ENCODE measurements around the gene CDH12.
"Not testable (repeated sequence)": the region's sequence is repeated elsewhere in the genome, so short reads cannot be mapped to it uniquely, and the experiment has no call there.

The CDH12 gene

GRCh38 chr5:22643356-22643755 is 209.8 kb downstream of the CDH12 start:
- no peak for DNase-seq

GRCh38 chr5:22631683-22632082 is 221.5 kb downstream of the CDH12 start:
- no peak for DNase-seq

- DNase-seq = no peak
Measured at GRCh38 chr5:22627029-22627428, 226.1 kb downstream of the CDH12 start.

GRCh38 chr5:22625451-22625850 is 227.7 kb downstream of the CDH12 start:
- no peak for DNase-seq

GRCh38 chr5:22621084-22621483 is 232.1 kb downstream of the CDH12 start:
- DNase-seq = no peak

GRCh38 chr5:22615964-22616363 is 237.2 kb downstream of the CDH12 start:
- no peak for DNase-seq

- DNase-seq = no peak
Measured at GRCh38 chr5:22614486-22615094, 238.6 kb downstream of the CDH12 start.

GRCh38 chr5:22612928-22613327 is 240.2 kb downstream of the CDH12 start:
- no peak for DNase-seq

- DNase-seq = no peak
Measured at GRCh38 chr5:22611327-22611726, 241.8 kb downstream of the CDH12 start.

GRCh38 chr5:22607498-22607897 is 245.6 kb downstream of the CDH12 start:
- not testable (repeated sequence) for DNase-seq

- no peak for DNase-seq
Measured at GRCh38 chr5:22605473-22605872, 247.7 kb downstream of the CDH12 start.

- no peak for DNase-seq
Measured at GRCh38 chr5:22604711-22605110, 248.4 kb downstream of the CDH12 start.

- DNase-seq = no peak
Measured at GRCh38 chr5:22598796-22599195, 254.3 kb downstream of the CDH12 start.

GRCh38 chr5:22596404-22596970 is 256.7 kb downstream of the CDH12 start:
- DNase-seq = no peak

- no peak for DNase-seq
Measured at GRCh38 chr5:22594491-22594890, 258.7 kb downstream of the CDH12 start.

- DNase-seq = no peak
Measured at GRCh38 chr5:22593592-22593991, 259.6 kb downstream of the CDH12 start.

GRCh38 chr5:22591461-22591860 is 261.7 kb downstream of the CDH12 start:
- no peak for DNase-seq

- no peak for DNase-seq
Measured at GRCh38 chr5:22590677-22591268, 262.4 kb downstream of the CDH12 start.

GRCh38 chr5:22577711-22578110 is 275.4 kb downstream of the CDH12 start:
- DNase-seq = no peak

GRCh38 chr5:22577006-22577405 is 276.1 kb downstream of the CDH12 start:
- DNase-seq = no peak

- DNase-seq = no peak
Measured at GRCh38 chr5:22572941-22573340, 280.2 kb downstream of the CDH12 start.

GRCh38 chr5:22567983-22568382 is 285.2 kb downstream of the CDH12 start:
- no peak for DNase-seq

- DNase-seq = no peak
Measured at GRCh38 chr5:22560147-22560546, 293.0 kb downstream of the CDH12 start.

GRCh38 chr5:22557251-22557650 is 295.9 kb downstream of the CDH12 start:
- DNase-seq = no peak

GRCh38 chr5:22554475-22554874 is 298.7 kb downstream of the CDH12 start:
- DNase-seq = no peak
